Activated T-cell treated with anti-CD3 and anti-CD28 coated beads, Interleukin-2, amount 50 U/mL, for 1 hour (primary cell): Measurements from ENCODE around the gene MICALL1.

Experiments
- DNase-seq: peaks from one replicate; pipeline ENCODE4 v3.0.0-alpha.2; 2020

The MICALL1 gene

GRCh38 chr22:37907036-37907954, 1.2 kb downstream of the MICALL1 start:
- DNase-seq: no peak

- DNase-seq: no peak
Observed at GRCh38 chr22:37909766-37910165, 3.7 kb downstream of the MICALL1 start.

GRCh38 chr22:37910890-37911672, 5.0 kb downstream of the MICALL1 start:
- DNase-seq: no peak

- DNase-seq: no peak
Observed at GRCh38 chr22:37911697-37912096, 5.6 kb downstream of the MICALL1 start.

- DNase-seq: no peak
Observed at GRCh38 chr22:37912171-37912570, 6.1 kb downstream of the MICALL1 start.

GRCh38 chr22:37913233-37913721, 7.2 kb downstream of the MICALL1 start:
- DNase-seq: no peak

GRCh38 chr22:37916311-37916710, 10.2 kb downstream of the MICALL1 start:
- DNase-seq: no peak

GRCh38 chr22:37917874-37918548, 11.9 kb downstream of the MICALL1 start:
- no peak for DNase-seq

GRCh38 chr22:37918580-37919270, 12.6 kb downstream of the MICALL1 start:
- DNase-seq: no peak

GRCh38 chr22:37920126-37920525, 14.0 kb downstream of the MICALL1 start:
- no peak for DNase-seq

- DNase-seq: no peak
Observed at GRCh38 chr22:37922191-37922590, 16.1 kb downstream of the MICALL1 start.

- DNase-seq: no peak
Observed at GRCh38 chr22:37923927-37924326, 17.8 kb downstream of the MICALL1 start.

- no peak for DNase-seq
Observed at GRCh38 chr22:37924386-37925065, 18.4 kb downstream of the MICALL1 start.

GRCh38 chr22:37925330-37925729, 19.2 kb downstream of the MICALL1 start:
- no peak for DNase-seq

GRCh38 chr22:37925767-37926166, 19.7 kb downstream of the MICALL1 start:
- DNase-seq: no peak

GRCh38 chr22:37926358-37926757, 20.3 kb downstream of the MICALL1 start:
- no peak for DNase-seq

GRCh38 chr22:37926771-37927636, 20.9 kb downstream of the MICALL1 start:
- no peak for DNase-seq

- no peak for DNase-seq
Observed at GRCh38 chr22:37927637-37927936, 21.5 kb downstream of the MICALL1 start.

- no peak for DNase-seq
Observed at GRCh38 chr22:37929390-37929789, 23.3 kb downstream of the MICALL1 start.

GRCh38 chr22:37930270-37930951, 24.3 kb downstream of the MICALL1 start:
- DNase-seq: no peak
